AG20443 (cell line): ENCODE results near the gene HENMT1.
"Not testable (repeated sequence)": the region's sequence is repeated elsewhere in the genome, so short reads cannot be mapped to it uniquely, and the experiment has no call there.

ENCODE experiments used
- DNase-seq: peaks from one replicate; pipeline ENCODE4 v3.0.0; 2012; ENCODE audit warnings: low spot score, mixed read lengths

The HENMT1 gene

DNA sequence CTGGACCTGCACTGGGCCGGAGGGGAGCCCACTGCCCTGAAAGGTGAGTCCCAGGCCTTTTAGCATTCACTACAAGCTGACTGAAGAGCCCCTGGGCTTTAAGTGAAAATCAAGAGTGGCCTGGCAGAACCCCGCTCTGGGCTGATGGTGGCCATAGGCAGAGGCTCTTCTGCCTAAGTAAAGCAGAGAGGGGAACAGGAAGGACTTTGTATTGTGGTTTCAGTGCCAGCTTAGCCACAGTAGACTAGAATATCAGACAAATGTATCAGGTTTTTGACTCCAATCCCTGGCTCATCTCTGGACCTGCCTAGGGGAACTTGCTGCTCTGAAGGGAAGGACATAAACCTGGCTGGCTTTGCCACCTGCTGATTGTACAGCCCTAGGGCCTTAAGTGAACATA lies 10.2 kb upstream of the HENMT1 start:
- no peak for DNase-seq

DNA sequence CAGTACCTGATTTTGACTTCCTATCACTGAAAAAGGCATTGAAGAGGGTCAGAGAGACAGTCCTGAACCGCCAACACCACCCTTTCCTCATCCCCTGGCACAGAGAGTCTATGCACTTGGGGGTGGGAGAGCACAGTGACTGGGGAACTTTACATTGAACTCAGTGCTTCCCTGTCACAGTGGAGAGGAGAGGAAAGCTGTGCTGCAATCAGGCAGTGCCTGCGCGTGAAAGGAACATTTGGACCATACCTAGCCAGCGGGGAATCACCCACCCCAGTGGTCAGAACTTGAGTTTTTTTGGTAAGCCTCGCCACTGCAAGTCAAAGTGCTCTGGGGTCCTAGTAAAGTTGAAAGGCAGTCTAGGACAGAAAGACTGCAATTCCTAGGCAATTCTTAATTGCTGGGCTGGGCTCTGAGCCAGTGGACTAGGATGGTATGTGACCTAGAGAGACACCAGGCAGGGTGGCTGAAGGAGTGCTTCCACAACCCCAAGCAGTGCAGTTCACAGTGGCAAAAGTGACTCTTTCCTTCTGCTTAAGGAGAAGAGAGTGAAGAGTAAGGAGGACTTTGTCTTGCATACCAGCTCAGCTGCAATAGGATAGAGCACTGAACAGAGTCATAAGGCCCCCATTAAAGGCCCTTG lies 9.4 kb upstream of the HENMT1 start:
- no peak for DNase-seq

DNA sequence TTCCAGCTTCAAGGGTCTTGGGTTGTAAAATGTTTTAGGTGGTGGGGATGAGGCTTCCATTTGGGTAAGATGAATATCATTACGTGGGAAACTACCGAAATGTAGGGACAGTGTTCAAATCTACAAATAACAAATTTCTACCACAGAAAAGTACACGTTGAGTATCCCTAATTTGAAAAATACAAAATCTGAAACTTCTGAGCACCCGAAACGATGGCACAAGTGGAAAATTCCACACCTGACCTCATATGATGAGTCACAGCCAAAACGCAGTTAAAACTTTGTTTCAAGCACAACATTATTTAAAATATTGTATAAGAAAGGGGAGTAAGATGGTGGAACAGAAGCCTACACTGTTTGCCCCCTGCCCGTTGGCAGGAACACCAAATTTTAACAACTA lies 8.8 kb upstream of the HENMT1 start:
- DNase-seq, result no peak

DNA sequence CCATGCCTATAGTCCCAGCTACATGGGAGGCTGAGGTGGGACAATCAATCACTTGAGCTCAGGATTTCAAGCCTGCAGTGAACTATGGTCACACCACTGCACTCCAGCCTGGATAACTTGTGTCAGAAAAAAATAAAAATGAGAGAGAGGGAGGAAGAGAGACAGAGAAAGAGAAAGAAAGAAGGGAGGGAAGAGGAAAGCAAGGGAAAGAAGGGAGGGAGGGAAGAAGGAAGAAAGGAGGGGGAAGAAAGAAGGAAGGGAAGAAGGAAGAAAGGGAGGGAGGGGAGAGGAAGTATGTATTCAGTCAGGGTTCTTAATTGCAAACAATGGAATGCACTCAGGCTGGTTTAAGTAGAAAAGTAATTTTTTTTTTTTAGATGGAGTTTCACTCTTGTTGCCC lies 7.9 kb upstream of the HENMT1 start:
- DNase-seq, result no peak

DNA sequence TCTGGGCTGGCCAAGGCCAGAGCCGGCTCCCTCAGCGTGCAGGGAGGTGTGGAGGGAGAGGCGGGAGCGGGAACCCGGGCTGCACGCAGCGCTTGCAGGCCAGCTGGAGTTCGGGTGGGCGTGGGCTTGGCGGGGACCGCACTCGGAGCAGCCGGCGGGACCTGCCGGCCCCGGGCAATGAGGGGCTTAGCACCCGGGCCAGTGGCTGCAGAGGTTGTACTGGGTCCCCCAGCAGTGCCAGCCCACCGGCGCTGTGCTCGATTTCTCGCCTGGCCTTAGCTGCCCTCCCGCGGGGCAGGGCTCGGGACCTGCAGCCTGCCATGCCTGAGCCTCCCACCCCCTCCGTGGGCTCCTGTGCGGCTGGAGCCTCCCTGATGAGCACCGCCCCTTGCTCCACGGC lies 6.5 kb upstream of the HENMT1 start:
- DNase-seq, result not testable (repeated sequence)

DNA sequence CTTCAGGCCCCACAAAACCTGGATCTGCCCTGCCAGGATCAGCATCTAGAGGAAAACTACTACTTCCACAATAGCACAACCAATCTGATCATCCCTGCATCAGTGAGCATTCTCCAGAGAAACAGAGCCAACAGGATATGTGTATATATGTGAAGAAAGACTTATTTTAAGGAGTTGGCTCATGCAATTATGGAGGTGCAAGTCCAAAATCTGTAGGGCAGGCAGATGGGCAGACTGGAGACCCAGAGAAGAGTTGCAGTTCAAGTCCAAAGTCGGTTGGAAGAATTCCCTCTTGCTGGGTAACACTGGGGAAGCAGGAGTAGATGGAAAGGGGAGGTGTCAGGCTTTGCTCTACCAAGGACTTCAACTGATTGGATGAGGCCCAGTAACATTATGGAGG lies 4.9 kb upstream of the HENMT1 start:
- DNase-seq, result no peak

DNA sequence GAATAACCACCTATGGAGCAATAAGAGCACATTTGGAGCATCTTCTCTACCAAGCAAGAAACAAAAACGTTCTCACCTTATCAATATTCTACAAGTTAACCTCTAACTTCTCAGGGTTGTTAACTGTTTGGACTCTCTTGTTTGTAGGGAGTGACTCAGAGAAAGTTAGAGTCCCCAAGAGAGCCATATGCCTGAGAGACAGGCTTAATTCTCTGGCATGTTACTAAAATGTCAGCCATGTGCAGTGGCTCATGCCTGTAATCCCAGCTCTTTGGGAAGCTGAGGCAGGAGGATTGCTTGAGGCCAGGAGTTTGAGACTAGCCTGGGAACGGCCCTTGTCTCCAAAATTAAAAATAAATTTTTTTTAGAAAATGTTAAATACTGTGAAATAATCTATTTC lies 4.2 kb upstream of the HENMT1 start:
- no peak for DNase-seq

DNA sequence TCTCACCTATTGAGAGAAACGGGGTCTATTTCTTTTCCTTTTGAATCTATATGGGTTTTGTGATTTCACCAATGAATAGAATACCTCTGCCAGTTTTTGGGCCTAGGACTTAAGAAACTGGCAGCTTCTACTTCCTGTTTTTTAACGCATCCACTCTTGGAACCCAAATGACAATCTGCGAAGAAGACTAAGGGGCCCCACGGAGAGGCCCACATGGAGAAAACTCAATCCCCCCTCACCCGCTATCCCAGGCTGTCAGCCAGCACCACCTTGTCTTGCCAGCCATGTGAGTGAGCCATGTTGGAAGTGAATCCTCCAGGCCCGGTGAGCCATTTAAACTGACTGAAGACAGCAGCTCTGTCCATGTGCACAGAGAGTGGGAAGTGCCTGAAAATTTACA lies 3.6 kb upstream of the HENMT1 start:
- no peak for DNase-seq

DNA sequence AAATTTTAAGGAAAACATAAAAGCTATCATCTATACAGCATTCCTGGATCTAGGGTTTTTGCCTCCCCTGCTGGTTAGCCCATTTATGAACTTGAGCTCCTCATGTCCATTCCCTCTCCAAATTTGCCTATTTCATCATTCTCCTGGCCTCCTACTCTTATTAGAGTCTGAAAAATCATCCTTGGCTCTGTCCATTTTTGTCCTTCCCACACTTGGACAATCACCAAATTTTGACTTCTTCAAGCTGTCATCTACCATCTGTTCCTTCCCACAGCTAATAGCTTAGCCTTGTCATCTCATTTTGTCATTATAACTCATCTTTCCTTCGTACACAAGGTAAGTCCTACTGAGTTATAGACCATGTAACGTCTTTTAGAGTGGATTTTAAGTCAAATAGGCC lies 2.2 kb upstream of the HENMT1 start:
- DNase-seq, result no peak

DNA sequence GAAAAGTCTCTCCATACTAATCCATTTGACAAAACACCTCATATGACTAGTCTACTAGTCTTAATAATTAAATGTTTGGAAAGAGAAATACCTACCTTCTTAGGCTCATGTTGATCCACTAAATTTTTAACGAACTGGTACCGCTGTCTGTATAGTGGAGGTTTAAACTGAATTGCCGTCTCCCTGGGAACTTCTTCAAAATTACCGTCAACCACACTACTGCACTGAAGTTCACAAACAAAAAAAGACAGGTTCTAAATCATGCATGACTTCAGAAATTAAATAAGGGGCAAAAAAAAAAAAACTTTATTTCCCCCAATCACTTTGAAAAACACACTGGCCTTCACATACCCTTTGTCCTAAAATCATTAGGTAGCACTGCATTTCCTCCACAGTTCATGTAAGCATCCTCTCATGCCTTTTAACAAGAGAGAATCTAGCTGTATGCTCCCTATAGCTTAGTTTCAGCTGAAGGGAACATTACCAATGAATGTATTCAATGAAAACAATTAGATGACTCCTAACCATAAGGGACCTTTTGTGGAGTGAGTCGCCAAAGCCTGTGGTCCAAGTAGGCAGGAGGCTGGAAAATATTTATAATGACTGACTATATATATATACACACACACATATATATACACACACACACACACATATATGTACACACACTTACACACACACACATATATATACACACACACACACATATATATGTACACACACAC lies 3.4 kb downstream of the HENMT1 start:
- DNase-seq, result no peak

DNA sequence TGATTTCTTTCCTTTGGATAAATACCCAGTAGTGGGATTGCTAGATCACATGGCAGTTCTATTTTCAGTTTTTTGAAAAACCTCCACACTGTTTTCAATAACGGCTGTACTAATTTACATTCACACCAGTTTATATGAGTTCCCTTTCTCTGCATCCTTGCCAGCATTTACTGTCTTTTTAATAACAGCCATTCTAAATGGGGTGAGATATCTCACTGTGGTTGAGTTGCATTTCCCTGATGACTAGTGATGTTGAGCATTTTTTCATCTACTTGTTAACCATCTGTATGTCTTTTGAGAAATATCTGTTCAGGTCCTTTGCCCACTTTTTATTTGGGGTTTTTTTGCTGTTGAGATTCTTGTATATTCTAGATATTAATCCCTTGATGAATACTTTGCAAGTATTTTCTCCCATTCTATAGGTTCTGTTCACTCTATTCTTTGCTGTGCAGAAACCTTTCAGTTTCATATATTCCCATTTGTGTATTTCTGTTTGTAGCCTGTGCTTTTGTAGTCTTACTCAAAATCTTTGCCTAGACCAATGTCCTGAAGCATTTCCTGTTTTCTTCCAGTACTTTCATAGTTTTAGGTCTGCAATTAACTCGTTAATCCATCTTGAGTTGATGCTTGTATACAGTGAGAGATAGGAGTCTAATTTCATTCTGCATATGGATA lies 7.3 kb downstream of the HENMT1 start:
- no peak for DNase-seq

DNA sequence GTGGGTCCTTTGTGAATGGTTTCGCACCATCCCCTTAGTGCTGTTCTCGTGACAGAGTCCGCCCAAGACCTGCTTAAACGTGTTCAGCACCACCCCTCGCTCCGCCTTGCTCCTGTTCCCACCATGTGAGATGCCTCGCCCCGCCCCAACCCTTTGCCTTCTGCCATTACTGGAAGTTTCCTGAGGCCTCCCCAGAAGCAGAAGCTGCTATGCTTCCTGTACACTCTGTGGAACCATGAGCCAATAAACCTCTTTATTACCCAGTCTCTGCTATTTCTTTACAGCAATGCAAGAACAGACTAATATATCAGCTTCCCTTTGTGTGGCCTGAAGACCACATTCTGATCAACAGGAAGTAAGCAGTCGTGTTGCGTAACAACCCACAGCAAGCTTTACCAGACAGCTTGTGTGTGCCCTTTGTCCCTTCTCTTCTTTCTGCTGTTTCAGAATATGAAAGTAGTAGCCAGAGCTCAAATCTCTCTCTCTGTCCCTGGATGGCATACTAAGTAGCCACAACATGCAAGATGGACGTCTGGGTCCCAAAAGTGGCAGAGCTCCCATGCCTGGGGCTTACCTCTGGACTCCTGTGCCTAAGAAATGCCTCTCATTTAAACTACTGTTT lies 14.1 kb downstream of the HENMT1 start:
- peak; percentile 69 for DNase-seq

DNA sequence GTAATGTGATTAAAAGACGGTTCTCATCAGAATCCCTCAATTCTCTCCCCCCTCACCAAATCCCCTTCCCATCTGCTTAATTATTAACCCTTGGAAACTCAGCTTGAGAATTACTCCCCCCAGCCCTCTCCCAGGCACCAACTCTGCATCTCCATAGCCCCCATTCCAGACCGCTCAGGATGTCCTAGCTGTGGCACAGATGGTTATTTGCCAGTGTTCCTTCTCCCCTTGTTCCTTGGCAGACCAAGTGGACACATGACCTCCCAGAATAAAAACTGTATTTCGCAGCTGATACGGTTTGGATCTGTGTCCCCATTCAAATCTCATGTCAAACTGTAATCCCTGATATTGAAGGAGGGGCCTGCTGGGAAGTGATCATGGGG lies 14.6 kb downstream of the HENMT1 start:
- no peak for DNase-seq

DNA sequence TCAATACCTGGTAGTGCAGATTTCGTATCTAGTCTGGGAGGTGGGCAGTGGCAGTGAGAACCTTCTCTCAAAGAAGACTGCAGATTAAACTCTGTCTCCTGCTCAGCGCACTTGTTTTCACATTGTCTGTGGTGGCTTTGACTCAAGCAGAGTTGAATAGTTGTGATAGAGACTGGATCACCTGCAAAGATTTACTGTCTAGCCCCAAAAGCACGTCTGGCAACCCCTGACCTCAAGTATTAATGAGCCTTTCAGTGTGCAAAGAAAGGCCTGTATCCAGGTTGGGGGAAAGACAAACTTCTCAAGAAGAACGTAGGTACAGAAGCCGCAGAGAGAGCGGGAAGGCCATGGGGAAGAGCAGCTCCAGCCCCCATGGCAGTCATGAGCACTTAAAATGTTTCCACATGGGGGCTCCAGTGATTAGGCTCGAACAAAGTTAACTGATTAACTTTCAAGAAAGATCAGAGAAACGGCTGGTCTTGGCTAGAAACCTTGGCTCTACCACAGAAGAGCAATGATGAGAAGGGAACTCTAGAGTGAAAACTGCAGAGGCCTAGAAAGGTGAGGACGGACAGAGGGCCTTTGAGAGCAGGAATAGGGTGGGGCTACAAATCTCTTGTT lies 15.2 kb downstream of the HENMT1 start:
- DNase-seq, result no peak

DNA sequence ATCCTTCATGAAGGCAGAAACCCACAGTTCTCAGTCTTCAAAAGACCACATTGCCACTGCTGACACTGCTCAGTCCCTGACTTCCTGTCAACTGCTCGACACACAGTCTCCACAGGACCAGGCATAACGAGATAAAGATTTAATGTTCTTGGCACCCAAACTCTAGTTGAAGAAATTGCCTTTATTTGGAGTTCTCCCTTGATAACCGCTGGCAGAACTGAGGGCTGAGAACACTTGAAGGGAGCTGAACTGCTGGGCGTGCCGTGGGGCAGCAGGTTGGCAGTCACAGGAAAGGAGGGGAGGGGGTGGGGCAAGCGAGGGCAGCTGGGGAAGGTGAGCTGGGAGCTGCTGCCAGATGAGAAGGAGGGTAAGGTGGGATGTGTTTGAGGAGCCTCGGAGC lies 15.9 kb downstream of the HENMT1 start:
- no peak for DNase-seq

DNA sequence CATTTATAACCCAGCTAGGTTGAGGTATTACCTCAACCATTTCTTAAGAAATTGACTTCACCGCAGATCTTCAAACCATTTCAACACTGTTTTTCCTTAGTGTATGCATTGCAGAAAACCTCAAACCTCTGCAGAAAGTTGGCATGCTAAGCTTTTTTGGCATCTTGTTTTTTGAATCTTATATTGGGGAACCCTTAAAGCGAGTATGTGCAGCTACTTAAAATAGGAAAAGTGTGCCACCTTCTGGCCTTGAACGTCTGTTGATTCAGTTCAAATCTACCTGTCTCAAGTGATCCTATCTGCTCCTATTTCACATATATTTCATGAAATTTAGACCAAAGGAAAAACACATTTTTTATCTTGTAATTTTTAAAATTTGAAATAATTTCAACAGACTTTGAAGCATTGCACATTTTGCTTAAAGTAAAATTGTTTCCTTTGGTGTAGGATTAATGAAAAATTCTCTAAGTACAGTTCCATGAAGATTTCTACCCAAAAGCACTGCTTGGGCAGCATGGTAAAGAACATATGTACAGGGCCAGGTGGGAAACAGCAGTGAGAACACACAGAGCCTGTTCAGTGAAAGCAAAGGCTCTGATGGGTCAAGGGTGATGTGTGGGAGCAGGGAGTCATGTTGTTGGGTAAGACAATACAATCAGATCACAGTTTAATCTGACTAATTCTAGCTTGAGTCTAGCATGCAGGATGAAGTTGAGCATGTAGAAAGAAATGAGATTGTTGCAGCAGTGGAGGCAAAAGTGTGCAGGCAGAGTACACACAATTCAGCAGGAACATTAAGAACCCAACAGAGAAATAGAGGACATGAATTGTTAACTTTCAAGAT lies 17.2 kb downstream of the HENMT1 start:
- DNase-seq, result peak; percentile 61

DNA sequence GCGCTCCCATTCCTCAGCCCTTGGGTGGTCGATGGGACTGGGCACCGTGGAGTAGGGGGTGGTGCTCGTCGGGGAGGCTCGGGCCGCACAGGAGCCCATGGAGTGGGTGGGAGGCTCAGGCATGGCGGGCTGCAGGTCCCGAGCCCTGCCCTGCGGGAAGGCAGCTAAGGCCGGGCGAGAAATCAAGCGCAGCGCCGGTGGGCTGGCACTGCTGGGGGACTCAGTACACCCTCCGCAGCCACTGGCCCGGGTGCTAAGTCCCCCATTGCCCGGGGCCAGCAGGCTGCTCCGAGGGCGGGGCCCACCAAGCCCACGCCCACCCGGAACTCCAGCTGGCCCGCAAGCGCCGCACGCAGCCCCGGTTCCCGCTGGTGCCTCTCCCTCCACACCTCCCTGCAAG lies 20.0 kb downstream of the HENMT1 start:
- not testable (repeated sequence) for DNase-seq

DNA sequence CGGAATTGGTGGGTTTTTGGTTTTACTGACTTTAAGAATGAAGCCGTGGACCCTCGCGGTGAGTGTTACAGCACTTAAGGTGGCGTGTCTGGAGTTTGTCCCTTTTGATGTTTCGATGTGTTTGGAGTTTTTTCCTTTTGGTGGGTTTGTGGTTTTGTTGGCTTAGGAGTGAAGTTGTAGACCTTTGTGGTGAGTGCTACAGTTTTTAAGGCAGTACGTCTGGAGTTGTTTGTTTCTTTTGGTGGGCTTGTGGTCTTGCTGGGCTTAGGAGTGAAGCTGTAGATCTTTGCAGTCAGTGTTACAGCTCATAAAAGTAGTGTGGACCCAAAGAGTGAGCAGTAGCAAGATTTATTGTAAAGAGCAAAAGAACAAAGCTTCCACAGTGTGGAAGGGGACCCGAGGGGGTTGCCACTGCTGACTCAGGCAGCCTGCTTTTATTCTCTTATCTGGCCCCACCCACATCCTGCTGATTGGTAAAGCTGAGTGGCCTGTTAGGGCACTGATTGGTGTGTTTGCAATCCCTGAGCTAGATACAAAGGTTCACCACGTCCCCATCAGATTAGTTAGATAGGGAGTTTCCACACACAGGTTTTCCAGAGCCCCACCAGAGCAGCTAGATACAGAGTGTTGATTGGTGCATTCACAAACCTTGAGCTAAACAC lies 20.9 kb downstream of the HENMT1 start:
- no peak for DNase-seq

DNA sequence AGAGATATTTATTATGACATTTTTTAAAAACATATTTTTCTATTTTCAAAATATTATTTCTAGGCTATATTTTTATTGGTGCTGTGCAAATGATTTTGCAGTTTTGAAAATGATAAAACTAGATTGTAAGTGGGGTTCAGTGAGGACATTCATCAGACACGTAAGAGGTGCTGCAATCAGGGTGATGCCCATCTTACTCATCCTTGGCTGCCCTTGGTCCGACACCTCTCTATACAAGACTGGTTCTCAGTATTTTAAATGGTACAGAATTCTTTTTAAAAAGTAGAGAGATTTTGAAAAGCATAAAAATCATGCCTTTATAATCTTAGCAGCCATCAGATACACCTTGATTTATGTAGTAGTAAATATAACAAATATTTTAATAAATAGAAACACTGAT lies 24.0 kb downstream of the HENMT1 start:
- no peak for DNase-seq

DNA sequence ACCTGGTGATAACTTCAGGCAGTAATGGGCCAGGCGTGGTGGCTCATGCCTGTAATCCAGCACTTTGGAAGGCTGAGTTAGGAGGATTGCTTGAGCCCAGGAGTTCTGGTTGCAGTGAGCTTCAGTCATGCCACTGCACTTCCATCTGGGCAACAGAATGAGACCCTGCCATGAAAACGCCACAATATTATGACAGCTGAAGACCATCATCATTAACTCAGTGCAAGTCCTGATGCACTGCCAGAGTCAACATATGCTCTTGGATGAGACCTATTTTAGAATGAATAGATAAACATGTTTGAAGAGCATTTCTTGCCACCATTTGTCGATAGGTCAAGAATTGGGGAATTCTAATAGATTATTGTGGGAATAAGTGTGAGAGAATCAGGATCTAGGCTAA lies 26.4 kb downstream of the HENMT1 start:
- DNase-seq, result no peak

DNA sequence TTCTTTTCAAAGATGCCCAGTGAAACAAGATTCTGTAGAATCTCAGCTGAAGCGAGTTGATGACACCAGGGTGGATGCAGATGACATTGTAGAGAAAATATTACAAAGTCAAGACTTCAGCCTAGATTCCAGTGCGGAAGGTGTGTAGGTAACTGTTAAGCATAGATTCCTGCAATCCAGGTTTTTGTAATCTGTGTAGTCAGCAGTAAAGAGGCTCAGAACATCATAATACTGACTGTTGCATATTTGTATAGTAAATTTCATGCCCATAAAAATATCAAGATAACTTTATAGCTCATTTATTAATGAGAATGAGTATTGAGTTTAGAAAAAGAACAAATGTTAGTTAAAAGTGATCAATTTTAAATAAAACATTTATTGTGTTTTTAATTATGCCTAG lies 32.2 kb downstream of the HENMT1 start:
- DNase-seq, result no peak
